AG10803 (cell line): ENCODE data around the gene MSI2.

Experiments used
- DNase-seq: peaks from one replicate; pipeline ENCODE4 v3.0.0; 2010; ENCODE audit warnings: low read depth
- H3K4me3 ChIP-seq: 2 replicates; pipeline ENCODE4 v1.5.1; 2011; ENCODE audit warnings: mild to moderate bottlenecking, low read length, control low read depth
- TF ChIP-seq, protein P1 (sequence below): conservative IDR thresholded peaks from 2 replicates; pipeline ENCODE4 v1.5.1; 2011; ENCODE audit warnings: mild to moderate bottlenecking, low read length, control low read depth, inconsistent platforms

The MSI2 gene

GRCh38 chr17:57689254-57689653 lies 432.9 kb downstream of the MSI2 start:
- TF ChIP-seq, protein P1, sequence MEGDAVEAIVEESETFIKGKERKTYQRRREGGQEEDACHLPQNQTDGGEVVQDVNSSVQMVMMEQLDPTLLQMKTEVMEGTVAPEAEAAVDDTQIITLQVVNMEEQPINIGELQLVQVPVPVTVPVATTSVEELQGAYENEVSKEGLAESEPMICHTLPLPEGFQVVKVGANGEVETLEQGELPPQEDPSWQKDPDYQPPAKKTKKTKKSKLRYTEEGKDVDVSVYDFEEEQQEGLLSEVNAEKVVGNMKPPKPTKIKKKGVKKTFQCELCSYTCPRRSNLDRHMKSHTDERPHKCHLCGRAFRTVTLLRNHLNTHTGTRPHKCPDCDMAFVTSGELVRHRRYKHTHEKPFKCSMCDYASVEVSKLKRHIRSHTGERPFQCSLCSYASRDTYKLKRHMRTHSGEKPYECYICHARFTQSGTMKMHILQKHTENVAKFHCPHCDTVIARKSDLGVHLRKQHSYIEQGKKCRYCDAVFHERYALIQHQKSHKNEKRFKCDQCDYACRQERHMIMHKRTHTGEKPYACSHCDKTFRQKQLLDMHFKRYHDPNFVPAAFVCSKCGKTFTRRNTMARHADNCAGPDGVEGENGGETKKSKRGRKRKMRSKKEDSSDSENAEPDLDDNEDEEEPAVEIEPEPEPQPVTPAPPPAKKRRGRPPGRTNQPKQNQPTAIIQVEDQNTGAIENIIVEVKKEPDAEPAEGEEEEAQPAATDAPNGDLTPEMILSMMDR = no peak
- H3K4me3 ChIP-seq = no peak overlapping the region
- no peak for DNase-seq

DNA sequence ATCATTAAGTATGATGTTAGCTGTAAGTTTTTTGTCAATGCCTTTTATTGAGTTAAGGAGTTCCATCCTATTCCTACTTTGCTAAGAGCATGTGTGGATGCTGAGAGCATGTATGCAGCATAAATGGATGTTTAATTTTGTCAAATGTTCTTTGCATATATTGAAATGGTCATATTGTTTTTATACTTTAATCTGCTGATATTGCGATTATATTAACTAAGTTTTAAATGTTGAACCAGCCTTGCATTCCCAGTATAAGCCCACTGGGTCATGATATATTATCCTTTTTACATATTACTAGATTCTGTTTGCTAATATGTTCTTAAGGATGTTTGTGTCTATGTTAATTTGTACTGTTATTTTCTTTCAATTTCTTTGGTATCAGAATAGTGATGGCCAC lies 435.6 kb downstream of the MSI2 start:
- DNase-seq = no peak
- no peak overlapping the region for H3K4me3 ChIP-seq
- TF ChIP-seq, protein P1 = no peak

GRCh38 chr17:57692770-57693169 lies 436.4 kb downstream of the MSI2 start:
- TF ChIP-seq, protein P1 = no peak
- H3K4me3 ChIP-seq = no peak overlapping the region
- DNase-seq = no peak

DNA sequence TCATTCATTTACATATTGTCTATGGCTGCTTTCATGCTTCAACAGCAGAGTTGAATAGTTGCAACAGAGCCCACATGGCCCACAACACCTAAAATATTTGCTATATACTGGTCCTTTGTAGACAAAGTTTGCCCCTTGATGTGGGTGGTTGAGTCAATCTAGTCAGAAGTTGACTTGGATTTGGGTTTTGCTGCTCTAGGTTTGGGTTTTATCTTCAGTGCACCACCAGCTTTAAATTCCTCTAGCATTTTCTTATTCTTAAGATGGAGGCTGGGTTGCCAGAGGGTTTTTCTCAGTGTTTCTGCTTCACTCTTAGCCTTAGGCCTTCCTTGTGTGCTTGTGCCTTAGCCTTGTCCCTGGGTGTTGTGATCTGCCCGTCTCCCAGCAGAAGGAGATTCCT lies 437.7 kb downstream of the MSI2 start:
- H3K4me3 ChIP-seq = no peak overlapping the region
- TF ChIP-seq, protein P1 = no peak
- no peak for DNase-seq

GRCh38 chr17:57696050-57696449 lies 439.7 kb downstream of the MSI2 start:
- no peak overlapping the region for H3K4me3 ChIP-seq
- TF ChIP-seq, protein P1 = no peak
- no peak for DNase-seq

- no peak for DNase-seq
- TF ChIP-seq, protein P1 = no peak
- no peak overlapping the region for H3K4me3 ChIP-seq
These were observed 440.9 kb downstream of the MSI2 start for GRCh38 chr17:57697197-57697596.

DNA sequence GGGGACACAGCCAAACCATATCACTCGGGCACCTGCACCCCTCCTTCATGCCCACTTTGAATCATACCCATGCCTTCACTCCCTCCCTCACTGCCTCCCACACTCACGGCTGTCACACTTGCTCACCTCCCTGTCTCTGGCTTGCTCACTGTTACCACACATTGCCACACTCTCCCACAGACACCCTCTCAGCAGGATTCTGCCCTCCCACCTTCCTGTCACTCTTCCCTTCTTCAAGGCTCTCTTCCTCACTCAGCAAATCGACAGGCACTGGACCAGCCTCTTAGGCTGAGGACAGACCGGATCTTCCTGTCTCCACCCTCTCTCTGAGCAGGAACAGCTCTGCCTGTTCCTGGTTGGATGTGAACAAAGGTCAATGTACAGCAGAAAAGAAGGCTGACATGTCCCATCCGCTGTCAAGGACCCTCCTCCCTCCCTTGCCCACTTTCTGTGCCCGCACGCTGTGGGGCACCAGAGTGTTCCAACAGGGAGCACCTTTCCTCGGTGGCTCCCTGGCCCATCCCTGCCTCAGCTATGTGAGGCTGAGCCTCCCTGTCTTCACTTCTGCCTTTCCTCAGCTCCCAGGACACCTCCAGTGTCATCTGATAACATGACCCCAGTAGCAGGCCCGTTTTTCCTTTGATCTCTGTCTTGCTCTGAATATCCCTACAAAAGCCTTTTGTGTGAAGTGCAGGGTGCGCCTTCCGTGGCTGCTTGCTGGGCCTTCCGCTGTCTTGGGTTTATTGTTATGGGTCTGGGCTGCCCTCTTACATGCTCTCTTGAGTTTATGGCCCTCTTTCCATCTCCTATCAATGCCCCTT lies 441.8 kb downstream of the MSI2 start:
- TF ChIP-seq, protein P1 = no peak
- DNase-seq = no peak

More for the DNA sequence above, 441.8 kb downstream of the MSI2 start:
- H3K4me3 ChIP-seq = no peak overlapping the region
